GM21360 (cell line): Measurements from ENCODE around the gene SOCS3.

Experiments
- ATAC-seq: cut with Tn5 transposase; IDR thresholded peaks from one replicate; pipeline ENCODE4 v1.9.1; 2021; ENCODE audit warnings: mild to moderate bottlenecking, moderate library complexity; ENCODE audit not compliant: unreplicated experiment

SOCS3 gene

GRCh38 chr17:78391051-78391431 is 31.2 kb upstream of the SOCS3 start:
- ATAC-seq: no peak

- ATAC-seq: no peak
These were observed 30.6 kb upstream of the SOCS3 start for GRCh38 chr17:78390241-78391050.

- ATAC-seq: no peak
These were observed 28.4 kb upstream of the SOCS3 start for GRCh38 chr17:78387977-78388941.

- no peak for ATAC-seq
These were observed 24.8 kb upstream of the SOCS3 start for GRCh38 chr17:78384479-78385175.

GRCh38 chr17:78383725-78384471 is 24.0 kb upstream of the SOCS3 start:
- ATAC-seq: no peak

GRCh38 chr17:78381601-78382232 is 21.8 kb upstream of the SOCS3 start:
- no peak for ATAC-seq

- ATAC-seq: no peak
These were observed 20.5 kb upstream of the SOCS3 start for GRCh38 chr17:78380370-78380769.

GRCh38 chr17:78379131-78379491 is 19.2 kb upstream of the SOCS3 start:
- no peak for ATAC-seq

GRCh38 chr17:78378225-78379130 is 18.6 kb upstream of the SOCS3 start, which contains the start of gene PGS1:
TSS of gene PGS1 (plus strand) at chr17:78378649. CDS start at chr17:78378666, 17 bp downstream.
- peak; percentile 61 for ATAC-seq

GRCh38 chr17:78377858-78378224 is 18.0 kb upstream of the SOCS3 start:
- no peak for ATAC-seq

GRCh38 chr17:78376161-78376560 is 16.3 kb upstream of the SOCS3 start:
- ATAC-seq: no peak

- no peak for ATAC-seq
These were observed 15.7 kb upstream of the SOCS3 start for GRCh38 chr17:78375401-78376151.

- no peak for ATAC-seq
These were observed 14.9 kb upstream of the SOCS3 start for GRCh38 chr17:78374631-78375274.

GRCh38 chr17:78374189-78374588 is 14.3 kb upstream of the SOCS3 start:
- no peak for ATAC-seq

GRCh38 chr17:78372841-78373240 is 13.0 kb upstream of the SOCS3 start:
- ATAC-seq: no peak

- ATAC-seq: no peak
These were observed 11.2 kb upstream of the SOCS3 start for GRCh38 chr17:78371056-78371455.

GRCh38 chr17:78369791-78370381 is 10.0 kb upstream of the SOCS3 start:
- no peak for ATAC-seq
